Epidermal melanocyte (primary cell): ENCODE measurements around the gene SAMD14.

Source experiments
- DNase-seq: peaks from one replicate; pipeline ENCODE4 v3.0.0; 2011; ENCODE audit warnings: low spot score; ENCODE audit not compliant: insufficient read length

SAMD14 gene

DNA sequence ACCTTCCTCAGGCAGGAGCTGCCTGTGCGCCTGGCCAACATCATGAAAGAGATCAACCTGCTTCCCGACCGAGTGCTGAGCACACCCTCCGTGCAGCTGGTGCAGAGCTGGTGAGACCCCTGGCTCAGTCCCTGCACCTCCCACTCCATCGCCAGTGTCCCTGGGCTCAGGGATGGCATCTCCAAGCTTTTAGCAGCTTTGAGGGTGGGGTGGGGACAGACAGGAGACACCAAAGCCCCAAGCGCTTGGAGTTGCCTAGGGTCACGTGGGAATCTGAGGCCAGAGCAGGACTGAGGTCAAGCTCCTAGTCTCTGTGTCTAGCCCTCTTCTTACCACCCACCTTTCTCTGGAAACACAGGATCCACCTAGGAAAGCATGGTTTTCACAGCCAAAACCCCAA is 32.5 kb downstream of the SAMD14 start:
- no peak for DNase-seq

DNA sequence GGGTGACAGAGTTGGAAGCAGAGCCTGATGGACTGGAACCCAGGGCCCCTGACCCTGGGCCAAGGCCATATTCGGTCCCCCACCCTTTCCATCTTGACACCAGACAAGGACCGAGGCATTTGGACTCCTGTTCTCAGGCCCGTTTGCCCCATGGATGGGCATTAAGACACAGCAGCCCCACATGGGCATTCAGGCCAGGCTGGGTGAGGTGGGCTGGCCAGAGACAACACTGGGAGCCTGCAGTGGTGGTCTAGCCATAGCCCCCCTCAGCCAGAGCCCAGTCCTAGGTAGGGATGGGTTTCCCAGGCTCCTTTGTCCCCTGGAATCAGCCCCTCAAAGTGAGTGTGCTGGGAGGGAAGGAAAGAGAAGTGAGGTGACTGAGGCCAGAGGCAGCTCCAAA is 33.2 kb downstream of the SAMD14 start:
- no peak for DNase-seq

DNA sequence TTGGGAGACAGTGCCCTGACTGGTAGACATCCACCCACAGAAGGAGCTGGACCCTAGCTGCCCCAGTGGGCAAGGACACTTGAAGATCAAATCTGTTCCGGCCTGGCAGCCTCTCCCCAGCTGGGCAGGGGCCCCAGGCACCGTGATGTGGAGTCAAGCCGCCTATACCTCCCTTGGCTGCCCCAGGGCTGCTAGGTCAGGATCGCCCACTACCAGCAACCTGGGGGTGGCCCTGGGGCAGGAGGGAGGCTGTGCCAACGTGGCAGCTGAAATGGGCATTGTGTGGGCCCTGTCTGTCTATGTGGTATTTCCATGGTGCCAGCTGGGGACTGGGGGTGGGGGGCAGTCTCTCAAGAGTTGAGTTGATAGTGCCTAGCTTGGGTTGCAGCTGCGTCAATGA is 33.9 kb downstream of the SAMD14 start:
- DNase-seq, result no peak

DNA sequence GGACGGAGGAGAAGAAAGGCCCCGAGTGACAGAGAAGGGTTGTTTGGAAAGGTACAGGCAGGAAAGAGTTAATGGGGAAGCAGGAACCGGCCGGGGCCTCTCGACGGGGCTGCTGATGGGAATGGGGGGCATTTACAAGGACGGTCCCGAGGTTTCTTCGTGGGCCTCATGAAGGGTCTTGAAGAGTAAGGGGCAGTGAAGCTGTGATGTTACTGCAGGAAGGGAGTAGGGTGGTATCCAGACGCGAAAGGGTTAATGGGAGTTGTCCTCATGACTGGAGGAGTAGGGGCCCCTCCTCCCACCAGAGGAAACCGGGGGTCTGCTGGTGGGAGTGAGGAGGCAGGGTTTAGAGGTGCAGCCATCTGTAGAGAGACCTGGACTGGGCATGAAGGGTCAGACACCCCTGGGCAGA is 34.3 kb downstream of the SAMD14 start:
- DNase-seq, result no peak

DNA sequence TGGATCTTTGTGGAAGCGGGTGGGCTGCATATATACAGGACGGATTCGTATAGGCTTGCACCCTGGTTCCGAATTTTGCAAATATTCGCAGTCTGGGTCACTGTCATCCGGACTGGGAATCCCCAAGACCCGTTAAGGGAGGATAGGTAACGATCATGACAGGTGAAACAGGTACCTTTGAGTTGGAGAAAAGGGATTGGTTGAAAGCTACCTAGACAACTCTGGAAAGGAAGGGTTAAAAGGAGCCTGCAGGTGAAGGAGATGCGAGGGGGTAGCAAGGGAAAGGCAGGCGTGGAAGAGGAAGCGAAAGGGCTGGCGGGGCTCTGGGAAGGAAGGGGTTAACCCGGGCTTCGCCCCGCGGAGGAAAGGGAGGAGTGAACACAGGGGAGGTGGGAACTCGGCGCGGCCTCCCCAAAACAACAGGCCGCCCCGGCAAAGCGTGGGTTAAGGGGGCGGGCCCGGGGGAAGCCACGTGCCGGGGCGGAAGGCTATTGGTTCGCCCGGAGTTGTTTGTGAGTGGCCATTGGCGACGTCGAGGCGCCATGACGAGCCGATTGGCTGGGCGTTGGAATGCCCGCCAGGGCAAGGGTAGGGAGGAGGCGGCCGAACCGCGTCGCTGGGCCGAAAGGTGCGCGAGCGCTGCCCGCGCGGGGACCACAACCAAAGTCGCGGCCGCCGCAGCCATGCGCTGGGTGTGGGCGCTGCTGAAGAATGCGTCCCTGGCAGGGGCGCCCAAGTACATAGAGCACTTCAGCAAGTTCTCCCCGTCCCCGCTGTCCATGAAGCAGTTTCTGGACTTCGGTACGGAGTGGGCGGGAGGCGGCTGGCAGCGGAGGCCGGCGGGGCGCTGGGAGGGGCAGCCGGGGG is 35.0 kb downstream of the SAMD14 start, which contains the start of gene PDK2:
Gene PDK2 (plus strand): TSS at position 599 of the 867 bp plus-strand sequence. CDS start 85 bp downstream, at position 684.
- peak; percentile 98 for DNase-seq

DNA sequence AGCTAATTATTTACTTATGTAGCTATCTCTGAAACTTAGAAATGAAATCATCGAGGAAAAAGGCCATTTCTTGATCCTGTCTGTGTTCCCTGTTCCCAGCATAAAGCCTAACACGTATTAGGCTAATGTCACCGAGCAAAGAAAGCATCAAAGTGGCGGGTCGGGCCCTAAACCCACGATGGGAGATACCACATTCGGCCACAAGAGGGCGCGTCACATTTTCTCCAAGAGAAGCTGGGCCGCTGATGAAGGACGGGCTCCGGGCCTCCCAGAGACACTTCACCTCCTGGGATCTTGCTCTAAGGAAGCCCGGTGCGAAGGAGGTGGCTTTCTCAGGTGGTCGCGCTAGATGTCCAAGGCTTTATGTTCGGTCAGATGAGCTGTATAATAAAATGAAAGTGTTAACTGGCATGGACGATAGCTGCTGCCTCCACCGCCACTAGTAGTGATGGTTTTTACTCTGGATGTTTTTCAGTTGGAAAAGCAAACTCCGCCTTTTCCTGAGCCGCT is 35.7 kb downstream of the SAMD14 start:
- peak; percentile 74 for DNase-seq

DNA sequence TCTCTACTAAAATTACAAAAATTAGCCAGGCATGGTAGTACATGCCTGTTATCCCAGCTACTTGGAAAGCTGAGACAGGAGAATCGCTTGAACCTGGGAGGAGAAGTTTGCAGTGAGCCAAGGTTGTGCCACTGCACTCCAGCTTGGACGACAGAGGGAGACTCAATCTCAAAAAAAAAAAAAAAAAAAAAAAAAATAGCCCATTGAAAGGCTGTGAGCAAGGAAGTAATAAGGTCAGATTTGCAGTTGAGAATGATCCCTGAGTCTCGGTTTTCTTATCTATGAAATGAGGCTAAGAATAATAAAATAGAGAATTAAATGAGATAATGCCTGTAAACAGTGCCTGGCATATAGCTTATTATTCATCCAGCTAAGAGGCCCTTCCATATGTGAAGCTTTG is 36.2 kb downstream of the SAMD14 start:
- no peak for DNase-seq

DNA sequence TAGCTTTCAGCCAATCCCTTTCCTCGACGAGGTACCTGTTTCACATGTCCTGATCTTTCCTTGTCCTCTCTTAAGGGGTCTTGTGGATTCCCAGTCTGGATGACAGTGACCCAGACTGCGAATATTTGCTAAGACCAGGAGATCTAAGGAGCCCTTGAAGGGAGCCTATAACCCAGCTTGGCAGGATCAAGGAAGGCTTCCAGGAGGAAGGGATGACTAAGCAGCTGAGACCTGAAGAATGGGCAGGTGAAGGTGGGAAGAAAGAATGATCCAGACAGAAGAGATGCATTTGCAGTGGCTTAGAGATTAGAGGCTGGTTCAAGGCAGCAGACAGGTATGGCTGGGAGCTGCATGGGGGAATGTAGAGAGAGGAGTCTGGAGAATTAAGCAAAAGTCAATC is 36.7 kb downstream of the SAMD14 start:
- no peak for DNase-seq

DNA sequence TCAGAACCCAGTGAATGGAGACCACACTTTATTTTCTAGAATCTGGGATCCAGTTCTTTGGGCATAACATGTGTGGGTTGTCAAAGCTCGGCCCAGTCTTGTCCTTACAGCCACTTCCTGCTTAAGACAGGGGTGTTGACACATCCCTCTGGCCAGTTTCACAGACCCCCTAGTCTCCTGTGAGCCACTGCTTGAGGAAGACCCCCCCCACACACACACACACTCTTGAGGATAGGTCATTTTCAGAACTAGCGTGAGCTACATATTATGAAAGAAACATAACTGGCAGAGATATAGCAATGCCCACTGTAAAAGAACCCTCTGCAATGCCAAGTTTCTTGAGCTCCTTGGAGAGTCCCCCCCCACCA is 38.1 kb downstream of the SAMD14 start:
- no peak for DNase-seq

DNA sequence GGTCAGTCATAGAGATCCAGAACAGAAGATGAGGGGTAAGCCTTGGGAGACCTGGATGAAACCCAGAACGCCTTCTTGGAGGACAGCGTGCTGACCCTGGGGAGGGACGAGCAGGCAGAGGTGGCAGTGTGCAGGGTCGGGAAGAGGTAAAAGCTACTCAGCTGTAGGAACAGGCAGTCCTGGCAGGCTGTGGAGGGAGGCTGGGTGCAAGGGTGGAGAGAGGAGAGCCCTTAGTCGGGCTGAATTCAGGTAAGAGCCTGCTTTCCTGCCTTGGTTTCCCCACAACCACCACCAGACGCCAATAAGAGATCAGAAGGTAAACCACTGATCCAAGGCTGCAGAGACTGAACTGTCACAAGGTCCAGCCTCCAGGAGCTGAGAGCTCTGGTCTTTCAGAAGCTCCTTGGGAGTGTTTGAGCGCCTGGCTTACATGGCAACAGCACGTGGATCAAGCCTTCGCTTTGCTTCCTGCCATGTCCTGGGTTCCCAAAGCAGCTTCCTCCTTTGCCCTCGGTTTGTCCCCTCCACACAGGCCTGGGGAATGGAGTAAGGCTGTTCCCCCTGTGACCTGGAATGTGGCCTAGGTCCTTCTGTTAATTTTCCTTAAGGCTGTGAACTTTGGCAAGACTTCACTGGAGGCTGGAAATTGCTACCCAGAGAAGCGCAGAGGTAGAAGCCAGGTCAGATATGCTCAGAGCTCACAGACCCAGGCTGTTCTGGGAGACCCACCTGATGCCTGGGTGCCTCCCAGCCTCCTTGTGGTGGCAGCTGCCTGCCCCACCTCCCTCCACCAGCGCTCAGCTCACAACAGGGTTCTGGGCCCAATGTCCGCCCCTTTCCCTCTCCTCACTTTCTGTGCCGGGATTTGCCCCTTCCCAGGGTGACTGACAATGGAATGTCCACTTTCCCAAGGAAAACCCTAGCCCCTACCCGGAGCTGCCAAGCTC is 38.7 kb downstream of the SAMD14 start:
- DNase-seq, result no peak

DNA sequence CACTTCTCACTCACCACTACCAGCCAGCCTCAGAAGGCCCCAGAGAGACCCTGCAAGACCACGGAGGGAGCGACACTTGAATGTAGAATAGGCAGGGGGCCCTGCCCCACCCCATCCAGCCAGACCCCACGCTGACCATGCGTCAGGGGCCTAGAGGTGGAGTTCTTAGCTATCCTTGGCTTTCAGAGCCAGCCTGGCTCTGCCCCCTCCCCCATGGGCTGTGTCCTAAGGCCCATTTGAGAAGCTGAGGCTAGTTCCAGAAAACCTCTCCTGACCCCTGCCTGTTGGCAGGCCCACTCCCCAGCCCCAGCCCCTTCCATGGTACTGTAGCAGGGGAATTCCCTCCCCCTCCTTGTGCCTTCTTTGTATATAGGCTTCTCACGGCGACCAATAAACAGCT is 39.9 kb downstream of the SAMD14 start:
- DNase-seq, result no peak

DNA sequence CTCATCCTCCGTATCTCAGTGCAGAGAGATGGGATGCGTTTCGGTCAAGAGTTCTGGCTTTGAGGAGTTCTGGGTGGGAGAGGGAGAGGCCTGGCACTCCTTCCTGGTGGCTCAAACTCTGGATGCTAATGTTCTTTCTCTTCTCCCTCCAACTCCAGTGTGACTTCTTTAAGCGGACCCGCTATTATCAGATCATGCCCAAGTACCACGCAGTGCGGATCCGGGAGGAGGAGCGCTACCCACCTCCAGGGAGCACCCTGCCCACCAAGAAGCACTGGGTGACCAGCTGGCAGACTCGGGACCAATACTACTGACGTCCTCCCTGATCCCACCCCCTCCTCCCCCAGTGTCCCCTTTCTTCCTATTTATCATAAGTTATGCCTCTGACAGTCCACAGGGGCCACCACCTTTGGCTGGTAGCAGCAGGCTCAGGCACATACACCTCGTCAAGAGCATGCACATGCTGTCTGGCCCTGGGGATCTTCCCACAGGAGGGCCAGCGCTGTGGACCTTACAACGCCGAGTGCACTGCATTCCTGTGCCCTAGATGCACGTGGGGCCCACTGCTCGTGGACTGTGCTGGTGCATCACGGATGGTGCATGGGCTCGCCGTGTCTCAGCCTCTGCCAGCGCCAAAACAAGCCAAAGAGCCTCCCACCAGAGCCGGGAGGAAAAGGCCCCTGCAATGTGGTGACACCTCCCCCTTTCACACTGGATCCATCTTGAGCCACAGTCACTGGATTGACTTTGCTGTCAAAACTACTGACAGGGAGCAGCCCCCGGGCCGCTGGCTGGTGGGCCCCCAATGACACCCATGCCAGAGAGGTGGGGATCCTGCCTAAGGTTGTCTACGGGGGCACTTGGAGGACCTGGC is 40.8 kb downstream of the SAMD14 start:
- no peak for DNase-seq

DNA sequence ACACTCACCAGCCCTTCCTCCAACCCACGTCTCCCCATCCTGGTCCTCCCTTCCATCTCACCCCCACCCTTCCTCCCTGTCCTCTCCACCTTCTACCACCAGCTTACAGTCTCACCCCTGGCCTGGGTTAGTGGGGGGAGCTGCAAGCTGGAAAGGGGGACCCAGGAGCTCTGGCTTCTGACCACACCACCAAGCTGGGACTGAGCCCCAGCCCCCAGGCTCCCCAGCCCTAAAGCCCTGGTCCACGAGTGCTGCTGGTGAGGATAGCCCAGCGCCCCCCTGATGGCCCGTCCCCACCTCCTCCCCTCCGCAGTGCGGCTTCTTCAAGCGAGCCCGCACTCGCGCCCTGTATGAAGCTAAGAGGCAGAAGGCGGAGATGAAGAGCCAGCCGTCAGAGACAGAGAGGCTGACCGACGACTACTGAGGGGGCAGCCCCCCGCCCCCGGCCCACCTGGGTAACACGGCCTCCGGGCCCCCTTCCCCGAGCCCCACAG is 42.0 kb downstream of the SAMD14 start:
- no peak for DNase-seq

DNA sequence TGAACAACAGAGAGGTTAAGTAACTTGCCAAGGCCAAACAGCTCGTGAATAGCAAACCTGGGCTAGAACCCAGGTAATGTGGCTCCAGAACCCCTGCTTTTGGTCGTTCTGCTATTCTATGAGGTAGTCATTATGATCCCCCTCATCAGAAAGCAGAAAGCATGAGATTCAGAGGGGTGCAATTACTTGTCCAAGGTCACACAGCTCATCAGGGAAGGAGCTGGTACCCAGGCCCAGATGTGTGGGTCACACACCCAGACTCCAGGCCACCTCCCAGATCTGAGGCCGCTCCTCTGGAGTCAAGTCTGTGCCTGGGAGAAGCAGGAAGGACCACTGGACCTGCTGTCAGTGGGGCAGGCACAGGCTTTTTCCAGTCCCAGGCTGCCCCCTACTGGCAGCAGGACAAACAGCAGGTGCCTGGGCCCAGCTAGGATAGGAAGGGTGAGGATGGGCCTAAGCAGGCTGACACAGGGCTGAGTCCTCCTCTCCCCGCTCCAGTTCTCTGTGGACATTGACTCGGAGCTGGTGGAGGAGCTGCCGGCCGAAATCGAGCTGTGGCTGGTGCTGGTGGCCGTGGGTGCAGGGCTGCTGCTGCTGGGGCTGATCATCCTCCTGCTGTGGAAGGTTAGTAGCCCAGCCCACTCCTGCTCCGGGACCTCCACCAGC is 42.6 kb downstream of the SAMD14 start:
- peak; percentile 91 for DNase-seq

DNA sequence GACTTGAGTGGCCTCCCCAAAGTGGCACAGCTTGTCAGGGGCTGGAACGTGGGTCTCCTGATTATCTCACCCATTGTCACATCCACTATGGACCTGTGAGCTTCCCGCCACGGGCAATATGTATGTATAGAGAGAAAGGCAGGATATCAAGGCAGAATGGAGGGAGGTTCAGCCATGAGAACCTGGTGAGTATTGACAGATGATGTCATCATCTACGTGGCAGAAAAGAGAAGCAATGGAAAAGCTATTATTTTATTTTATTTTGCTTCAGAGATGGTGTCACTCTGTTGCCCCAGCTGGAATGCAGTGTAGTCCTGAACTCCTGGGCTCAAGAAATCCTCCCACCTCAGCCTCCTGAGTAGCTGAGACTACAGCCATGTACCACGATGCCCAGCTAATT is 48.2 kb downstream of the SAMD14 start:
- DNase-seq, result no peak

DNA sequence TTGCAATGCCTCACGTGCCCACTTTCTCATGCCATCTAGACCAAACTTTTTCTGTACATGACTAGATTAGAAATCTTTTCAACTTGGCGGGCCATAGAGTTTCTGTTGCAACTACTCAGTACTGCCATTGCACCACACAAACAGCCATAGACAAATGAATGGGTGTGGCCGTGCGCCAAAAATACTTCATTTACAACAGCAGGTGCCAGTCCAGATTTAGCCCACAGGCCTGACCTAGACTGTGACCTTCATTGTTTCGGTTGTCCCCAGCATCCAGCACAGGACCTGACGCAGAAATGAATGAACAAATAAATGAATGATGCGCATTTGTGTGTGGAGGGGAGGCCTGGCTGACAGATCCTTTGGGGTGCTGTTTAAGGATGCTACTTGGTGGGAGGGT is 49.1 kb downstream of the SAMD14 start:
- DNase-seq, result no peak

DNA sequence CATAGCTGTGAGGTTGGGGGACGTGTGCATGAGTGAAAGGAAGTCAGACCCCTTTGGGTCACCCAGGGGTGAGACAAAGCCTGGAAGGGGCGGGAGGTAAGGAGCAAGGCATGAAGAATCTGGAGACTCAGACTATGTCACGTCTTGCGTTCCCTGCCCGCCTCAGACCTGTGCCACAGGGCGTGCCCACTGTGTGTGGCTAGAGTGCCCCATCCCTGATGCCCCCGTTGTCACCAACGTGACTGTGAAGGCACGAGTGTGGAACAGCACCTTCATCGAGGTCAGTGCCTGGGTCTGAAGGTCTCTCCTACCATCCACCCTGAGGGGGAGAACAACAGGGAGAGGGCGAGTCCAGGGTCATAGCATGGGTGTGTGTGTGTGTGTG is 49.9 kb downstream of the SAMD14 start:
- DNase-seq, result no peak

DNA sequence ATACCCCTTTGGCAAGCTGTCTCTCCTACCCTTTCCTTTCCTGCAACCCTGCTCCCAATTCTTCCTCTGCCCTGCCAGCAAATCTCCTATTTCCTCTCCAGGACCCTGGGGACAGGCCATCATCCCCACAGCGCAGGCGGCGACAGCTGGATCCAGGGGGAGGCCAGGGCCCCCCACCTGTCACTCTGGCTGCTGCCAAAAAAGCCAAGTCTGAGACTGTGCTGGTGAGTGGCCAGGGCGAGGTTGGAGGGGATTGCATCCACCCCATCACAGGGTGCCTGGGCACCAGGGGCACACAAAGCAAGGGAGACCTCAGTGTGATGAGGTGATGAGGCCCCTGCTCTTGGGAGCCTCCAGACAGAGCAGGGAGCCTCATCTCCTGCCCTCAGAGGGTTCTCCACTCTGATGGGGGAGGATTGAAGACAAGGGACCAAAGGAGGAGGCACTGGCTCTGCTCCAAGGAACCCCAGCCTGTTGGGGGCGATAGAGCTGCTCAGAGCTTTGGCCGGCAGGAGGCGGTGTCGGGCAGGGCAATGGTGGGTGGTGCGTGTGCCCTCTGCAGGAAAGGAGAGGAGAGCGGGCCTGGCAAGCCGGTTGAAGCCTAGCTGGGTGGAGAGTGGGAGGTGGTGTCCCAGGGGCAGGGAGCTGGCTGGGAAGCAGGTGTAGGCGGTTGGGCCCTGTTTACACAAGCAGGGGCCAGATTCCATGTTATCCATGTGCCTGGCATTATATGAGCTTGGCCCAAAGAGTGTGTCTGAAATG is 50.4 kb downstream of the SAMD14 start:
- DNase-seq, result no peak

DNA sequence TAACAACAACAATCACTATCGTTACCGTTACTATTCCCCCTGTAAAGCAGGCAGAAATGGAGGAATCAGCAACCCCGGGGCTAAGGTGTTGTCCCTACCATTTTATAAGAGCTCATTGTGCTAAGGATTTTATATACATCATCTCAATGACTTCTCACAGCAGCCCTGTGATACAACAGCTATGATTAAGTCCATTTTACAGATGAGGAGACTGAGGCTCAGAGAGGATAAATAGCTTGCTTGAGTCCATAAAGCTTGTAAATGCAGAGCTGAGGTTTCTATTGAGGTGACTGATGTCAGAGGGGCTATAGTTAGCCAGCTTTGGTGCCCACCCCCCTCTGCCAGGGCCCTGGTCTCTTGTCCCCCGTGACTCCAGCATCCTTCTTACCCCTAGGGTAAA is 51.5 kb downstream of the SAMD14 start:
- no peak for DNase-seq
